ENCODE results near the gene VTN.
A peak's percentile ranks its signal among the peaks of the same experiment; 100 is the strongest.

Gene VTN, protein sequence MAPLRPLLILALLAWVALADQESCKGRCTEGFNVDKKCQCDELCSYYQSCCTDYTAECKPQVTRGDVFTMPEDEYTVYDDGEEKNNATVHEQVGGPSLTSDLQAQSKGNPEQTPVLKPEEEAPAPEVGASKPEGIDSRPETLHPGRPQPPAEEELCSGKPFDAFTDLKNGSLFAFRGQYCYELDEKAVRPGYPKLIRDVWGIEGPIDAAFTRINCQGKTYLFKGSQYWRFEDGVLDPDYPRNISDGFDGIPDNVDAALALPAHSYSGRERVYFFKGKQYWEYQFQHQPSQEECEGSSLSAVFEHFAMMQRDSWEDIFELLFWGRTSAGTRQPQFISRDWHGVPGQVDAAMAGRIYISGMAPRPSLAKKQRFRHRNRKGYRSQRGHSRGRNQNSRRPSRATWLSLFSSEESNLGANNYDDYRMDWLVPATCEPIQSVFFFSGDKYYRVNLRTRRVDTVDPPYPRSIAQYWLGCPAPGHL

GRCh38 chr17:28370035-28370743 lies at the start of gene VTN:
TSS of gene VTN (minus strand) at chr17:28370307. CDS start at chr17:28370203, 104 bp downstream.
- DNase-seq = no peak

DNA sequence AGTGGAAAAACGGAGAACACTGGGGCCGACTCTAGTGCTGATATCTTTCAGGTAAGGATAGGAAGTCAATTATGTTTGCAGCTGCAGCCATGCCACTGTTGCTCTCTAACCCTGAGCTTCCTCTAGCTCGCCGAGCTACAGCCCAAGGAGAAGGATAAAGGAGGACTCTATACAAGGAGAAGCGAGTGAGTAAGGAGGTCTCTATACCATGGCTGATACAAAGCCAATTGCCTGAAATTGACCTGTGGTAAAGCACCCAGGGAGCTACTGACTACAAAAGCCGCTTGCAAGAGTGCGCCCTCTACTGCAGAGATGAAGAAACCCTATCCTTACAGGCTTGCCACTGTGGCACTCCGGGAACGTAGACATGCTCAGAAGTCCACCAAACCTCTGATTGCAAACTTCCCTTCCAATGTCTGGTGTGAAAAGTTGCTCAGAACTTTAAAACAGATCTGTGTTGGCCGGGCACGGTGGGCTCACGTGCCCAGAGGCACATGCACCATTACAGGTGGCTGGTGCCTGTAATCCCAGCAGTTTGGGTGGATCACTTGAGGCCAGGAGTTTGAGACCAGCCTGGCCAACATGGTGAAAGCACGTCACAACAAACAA lies 46.7 kb upstream of the VTN start:
- DNase-seq = no peak

DNA sequence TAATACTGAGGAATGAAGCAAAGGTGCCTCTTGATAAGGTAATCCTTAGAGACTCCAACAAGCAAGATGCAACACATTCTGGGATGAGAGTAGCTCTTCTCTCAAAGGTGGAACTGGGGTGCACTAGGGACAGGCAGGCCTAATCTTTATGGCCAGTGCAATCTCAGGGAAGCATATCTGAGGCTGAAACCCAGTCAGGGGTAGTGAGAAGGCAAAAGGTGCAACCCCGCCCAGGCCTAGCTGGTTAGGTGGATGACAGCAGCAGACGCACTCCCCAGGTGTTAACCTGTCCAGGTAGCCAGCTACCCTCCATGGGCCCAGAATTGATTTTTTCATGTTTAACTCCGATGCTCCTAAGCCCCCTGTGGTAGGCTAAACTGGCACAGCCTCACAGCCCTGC lies 45.8 kb upstream of the VTN start:
- DNase-seq = no peak

DNA sequence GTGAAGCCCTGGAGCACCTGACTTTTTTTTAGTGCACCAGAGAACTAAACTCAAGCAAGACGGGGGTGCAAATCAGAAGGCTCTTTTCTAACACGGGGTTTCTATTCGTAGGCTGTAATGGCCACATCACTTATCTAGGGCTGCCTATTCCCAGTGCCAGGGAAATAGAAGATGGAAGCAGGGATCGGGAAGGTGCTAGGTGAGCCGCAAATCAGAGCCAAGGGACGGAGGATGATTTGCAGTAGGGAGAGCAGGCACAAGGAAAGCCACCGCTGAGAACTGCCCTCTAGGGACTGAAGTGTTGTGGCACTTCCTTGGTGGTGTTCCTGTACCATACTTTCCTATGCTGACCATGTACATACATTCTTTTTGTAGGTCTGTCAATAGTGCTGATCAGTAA lies 43.7 kb upstream of the VTN start:
- no peak for DNase-seq

- DNase-seq = no peak
Measured at GRCh38 chr17:28412099-28412498, 42.0 kb upstream of the VTN start.

- DNase-seq = no peak
Measured at GRCh38 chr17:28407974-28408306, 37.8 kb upstream of the VTN start.

GRCh38 chr17:28407130-28407973 lies 37.2 kb upstream of the VTN start:
- DNase-seq = no peak

DNA sequence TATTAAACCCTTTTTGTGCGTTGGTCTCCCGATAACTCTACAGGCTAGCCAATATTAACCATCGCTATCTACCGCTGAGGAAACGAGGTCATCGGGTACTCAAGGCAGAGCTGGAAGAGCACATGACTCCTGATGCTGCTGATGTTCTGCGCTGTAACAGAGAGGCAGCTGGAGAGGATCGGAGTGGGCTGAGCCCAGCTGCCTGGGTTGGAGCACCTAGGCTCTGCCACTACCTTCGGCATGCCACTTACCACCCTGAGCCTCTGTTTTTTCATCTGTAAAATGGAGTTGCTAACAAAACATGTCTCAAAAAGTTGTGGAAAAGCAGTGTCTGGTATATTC lies 36.3 kb upstream of the VTN start:
- no peak for DNase-seq

GRCh38 chr17:28405632-28406472 lies 35.7 kb upstream of the VTN start, which contains the start of gene SLC46A1:
TSS of gene SLC46A1 (minus strand) at chr17:28406212. CDS start at chr17:28406114, 98 bp downstream.
- peak; percentile 51 for DNase-seq

GRCh38 chr17:28404812-28405570 lies 34.9 kb upstream of the VTN start:
- DNase-seq = no peak

- DNase-seq = no peak
Measured at GRCh38 chr17:28404461-28404811, 34.3 kb upstream of the VTN start.

- DNase-seq = no peak
Measured at GRCh38 chr17:28404007-28404406, 33.9 kb upstream of the VTN start.

- no peak for DNase-seq
Measured at GRCh38 chr17:28402844-28403243, 32.7 kb upstream of the VTN start.

- DNase-seq = no peak
Measured at GRCh38 chr17:28402224-28402630, 32.1 kb upstream of the VTN start.

GRCh38 chr17:28399808-28400207 lies 29.7 kb upstream of the VTN start:
- DNase-seq = no peak

DNA sequence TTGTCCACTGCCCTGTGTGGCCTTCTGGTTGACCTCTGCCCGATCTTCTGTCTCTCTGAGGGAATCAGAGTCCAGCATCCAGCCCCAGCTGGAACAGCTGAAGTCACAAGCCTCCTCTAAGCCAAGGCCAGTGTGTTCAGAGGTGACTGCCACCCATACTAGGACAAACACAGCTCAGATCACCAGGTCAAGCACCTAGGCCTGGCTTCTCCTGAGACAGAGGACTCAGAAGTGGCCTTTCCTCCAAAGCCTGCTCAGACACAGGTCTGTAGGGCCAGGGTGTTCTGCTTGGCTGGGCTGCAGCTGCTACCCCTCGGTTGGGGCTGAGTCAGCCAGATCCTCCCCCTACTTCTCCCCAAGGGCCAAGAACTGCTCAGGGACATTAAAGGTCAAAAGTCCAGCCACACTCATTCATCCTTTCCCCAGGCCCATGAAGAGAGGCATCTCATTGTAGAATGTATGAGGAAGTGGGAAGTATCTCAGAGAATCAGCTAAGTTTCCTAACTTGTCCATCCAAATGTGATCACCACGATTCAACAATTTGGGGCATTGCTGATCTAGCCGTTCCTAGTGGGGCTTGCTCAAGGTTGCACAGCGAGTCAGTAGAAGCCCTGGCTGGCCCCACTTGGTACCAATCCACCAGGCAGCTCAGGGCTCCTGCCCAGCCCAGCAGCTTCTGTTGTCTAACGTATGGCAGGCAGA lies 28.3 kb upstream of the VTN start:
- DNase-seq = no peak

DNA sequence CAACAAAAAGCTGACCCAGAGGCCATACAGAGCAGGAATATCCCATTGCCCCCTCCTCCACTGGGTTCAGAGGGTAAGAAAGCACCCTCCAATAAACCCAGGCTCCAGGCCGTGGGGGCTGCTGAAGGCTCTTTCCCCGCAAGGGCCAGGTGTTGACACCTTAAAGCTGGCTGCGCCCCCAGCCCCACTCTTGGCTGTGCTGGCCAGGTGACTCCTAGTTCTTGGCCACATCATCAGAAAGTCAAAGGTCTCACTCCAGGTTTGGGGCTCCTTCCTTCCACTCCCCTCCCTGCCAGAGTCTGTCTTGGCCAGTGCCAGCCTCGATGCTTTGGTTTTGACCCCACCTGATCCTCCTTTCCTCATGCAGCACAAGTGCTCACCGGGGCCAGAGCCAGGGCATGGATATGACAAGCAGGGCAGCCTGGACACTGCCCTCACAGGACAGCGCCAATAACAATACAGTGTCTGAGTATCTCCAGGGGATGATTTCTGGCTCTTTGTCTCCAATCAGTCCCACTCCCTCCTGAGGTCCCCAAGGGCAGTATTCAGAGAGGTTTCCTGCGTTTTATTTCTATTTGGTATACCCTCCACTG lies 27.7 kb upstream of the VTN start:
- DNase-seq = no peak

DNA sequence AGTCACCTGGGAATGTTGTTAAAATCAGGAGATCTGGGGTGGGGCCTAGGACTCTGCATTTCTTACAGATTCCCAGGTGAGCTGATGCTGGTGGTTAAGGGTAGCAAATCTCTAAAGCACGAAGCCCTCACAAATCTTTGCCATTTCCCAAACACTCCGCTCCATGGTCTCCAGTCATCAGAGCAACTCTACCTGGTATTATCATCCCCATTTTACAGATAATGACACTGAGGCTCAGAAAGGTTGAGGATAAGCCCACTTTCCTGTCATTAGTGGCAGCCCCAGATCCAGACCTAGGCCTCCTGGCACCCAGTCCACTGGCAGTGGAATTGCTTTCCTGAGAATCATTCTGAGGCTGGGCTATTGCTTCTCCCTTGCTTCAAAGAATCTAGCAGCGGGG lies 27.2 kb upstream of the VTN start:
- no peak for DNase-seq

DNA sequence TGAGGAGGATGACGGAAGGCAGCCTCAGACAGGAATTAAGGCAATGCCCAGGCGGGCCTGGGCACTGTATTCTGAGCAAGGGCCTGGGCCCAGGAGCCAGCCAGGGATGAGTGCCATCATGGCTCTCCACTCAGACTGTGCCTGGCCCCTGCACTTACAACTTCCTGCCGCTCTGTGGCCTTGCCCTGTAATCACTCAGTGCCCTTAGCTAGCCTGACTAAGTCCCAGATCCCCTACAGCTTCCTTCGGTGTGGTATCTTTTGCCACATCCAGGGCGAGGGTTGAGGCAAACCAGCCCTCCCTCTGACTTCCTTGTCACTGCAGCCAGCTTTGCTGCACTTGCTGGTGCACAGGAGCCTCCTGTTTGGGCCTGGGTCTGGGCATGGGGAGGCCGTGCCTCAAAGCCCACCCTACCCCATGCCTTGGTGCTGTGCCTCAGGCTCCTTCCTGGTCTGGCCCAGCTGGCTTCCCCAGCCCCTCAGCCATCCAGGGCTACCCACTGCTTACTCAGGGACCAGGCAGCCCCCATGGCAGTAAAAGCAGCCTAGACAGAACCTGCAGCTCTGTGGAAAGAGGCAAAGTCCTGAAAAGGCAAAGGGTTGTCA lies 26.6 kb upstream of the VTN start:
- DNase-seq = no peak

DNA sequence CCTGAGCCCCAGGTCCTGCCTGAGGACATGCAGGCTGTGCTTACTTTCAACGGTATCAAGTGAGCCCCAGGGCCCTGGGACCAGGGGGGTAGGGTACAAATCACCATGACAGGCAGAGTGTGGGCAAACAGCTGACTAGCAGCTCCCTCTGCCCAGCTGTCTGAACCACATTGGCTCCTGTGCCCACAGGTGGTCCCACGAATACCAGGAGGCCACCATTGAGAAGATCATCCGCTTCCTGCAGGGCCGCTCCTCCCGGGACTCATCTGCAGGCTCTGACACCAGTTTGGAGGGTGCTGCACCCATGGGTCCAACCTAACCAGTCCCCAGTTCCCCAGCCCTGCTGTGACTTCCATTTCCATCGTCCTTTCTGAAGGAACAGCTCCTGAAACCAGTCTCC lies 25.9 kb upstream of the VTN start:
- no peak for DNase-seq

Data from NCI-H2227 treated with DMSO at 0.1 percent for 48 hours (cell line).